HUES48 (cell line): ENCODE data around the gene ELL.

Experiments used
- H3K27ac ChIP-seq: one replicate; pipeline ENCODE4 v1.7.0; 2013; ENCODE audit warnings: low read depth, low read length, inconsistent platforms
- H3K27me3 ChIP-seq: 2 replicates; pipeline ENCODE4 v1.6.1; 2013; ENCODE audit warnings: mild to moderate bottlenecking, low read length; ENCODE audit not compliant: control insufficient read depth, insufficient read depth
- H3K36me3 ChIP-seq: 2 replicates; pipeline ENCODE4 v1.6.1; 2013; ENCODE audit warnings: low read length; ENCODE audit not compliant: control insufficient read depth, insufficient read depth
- H3K4me1 ChIP-seq: 2 replicates; pipeline ENCODE4 v1.6.1; 2013; ENCODE audit warnings: mild to moderate bottlenecking, low read length; ENCODE audit not compliant: control insufficient read depth, insufficient read depth
- H3K4me3 ChIP-seq: 2 replicates; pipeline ENCODE4 v1.5.1; 2013; ENCODE audit warnings: mild to moderate bottlenecking, low read depth, low read length
- H3K9ac ChIP-seq: 2 replicates; pipeline ENCODE4 v1.6.1; 2013; ENCODE audit warnings: mild to moderate bottlenecking, low read depth, low read length, moderate library complexity
- H3K9me3 ChIP-seq: 2 replicates; pipeline ENCODE4 v1.6.1; 2013; ENCODE audit warnings: low read length; ENCODE audit not compliant: control insufficient read depth, insufficient read depth

Gene ELL

GRCh38 chr19:18423258-18424020, 98.4 kb downstream of the ELL start:
- no peak overlapping the region for H3K27ac ChIP-seq
- peaks cover 17% of the 10 kb centered on the region; the same call in 1 of the 2 replicates for H3K4me1 ChIP-seq
- H3K4me3 ChIP-seq: no peak overlapping the region
- H3K9ac ChIP-seq: no peak overlapping the region
- peaks cover 19% of the 10 kb centered on the region for H3K27me3 ChIP-seq
- H3K9me3 ChIP-seq: no peaks in the 10 kb centered on the region
- no peaks in the 10 kb centered on the region for H3K36me3 ChIP-seq

- H3K4me3 ChIP-seq: no peak overlapping the region
- H3K9me3 ChIP-seq: no peaks in the 10 kb centered on the region
- H3K36me3 ChIP-seq: no peaks in the 10 kb centered on the region
- no peak overlapping the region for H3K27ac ChIP-seq
- peaks cover 27% of the 10 kb centered on the region for H3K27me3 ChIP-seq
- no peak overlapping the region for H3K9ac ChIP-seq
- peaks cover 24% of the 10 kb centered on the region for H3K4me1 ChIP-seq
These were observed 99.2 kb downstream of the ELL start for GRCh38 chr19:18422530-18423191.

GRCh38 chr19:18421371-18421959, 100.4 kb downstream of the ELL start:
- Histone ChIP-seq H3K4me1 (peaks cover 24% of the 10 kb centered on the region), H3K4me3 (no peak overlapping the region), H3K36me3 (no peaks in the 10 kb centered on the region), H3K27ac (no peak overlapping the region), H3K9ac (no peak overlapping the region), H3K27me3 (peaks cover 27% of the 10 kb centered on the region), H3K9me3 (no peaks in the 10 kb centered on the region)

GRCh38 chr19:18420930-18421329, 100.9 kb downstream of the ELL start:
- Histone ChIP-seq H3K36me3 (no peaks in the 10 kb centered on the region), H3K4me3 (no peak overlapping the region), H3K9me3 (no peaks in the 10 kb centered on the region), H3K4me1 (peaks cover 24% of the 10 kb centered on the region), H3K27ac (no peak overlapping the region), H3K27me3 (peaks cover 27% of the 10 kb centered on the region), H3K9ac (no peak overlapping the region)

GRCh38 chr19:18419699-18420460, 102.0 kb downstream of the ELL start:
- no peak overlapping the region for H3K9ac ChIP-seq
- H3K27me3 ChIP-seq: peaks cover 27% of the 10 kb centered on the region
- no peaks in the 10 kb centered on the region for H3K36me3 ChIP-seq
- H3K9me3 ChIP-seq: no peaks in the 10 kb centered on the region
- peak overlapping the region; percentile 47 for H3K4me3 ChIP-seq
- H3K4me1 ChIP-seq: peaks cover 30% of the 10 kb centered on the region
- no peak overlapping the region for H3K27ac ChIP-seq

- no peak within 1 kb of the TSS for H3K9ac ChIP-seq
- no peaks in the 10 kb centered on the region for H3K36me3 ChIP-seq
- H3K27ac ChIP-seq: no peak within 1 kb of the TSS
- peaks cover 28% of the 10 kb centered on the region for H3K4me1 ChIP-seq
- H3K4me3 ChIP-seq: peak within 1 kb of the TSS; percentile 47
- H3K9me3 ChIP-seq: no peaks in the 10 kb centered on the region
- H3K27me3 ChIP-seq: peaks cover 27% of the 10 kb centered on the region
These were observed 102.6 kb downstream of the ELL start, which contains the start of gene SSBP4 for GRCh38 chr19:18419195-18419698. SSBP4 (plus strand) TSS chr19:18419398; CDS start chr19:18419649, 251 bp downstream.

- peaks cover 27% of the 10 kb centered on the region for H3K27me3 ChIP-seq
- H3K4me1 ChIP-seq: peaks cover 22% of the 10 kb centered on the region
- H3K9ac ChIP-seq: no peak overlapping the region
- no peak overlapping the region for H3K27ac ChIP-seq
- no peaks in the 10 kb centered on the region for H3K9me3 ChIP-seq
- H3K36me3 ChIP-seq: no peaks in the 10 kb centered on the region
- H3K4me3 ChIP-seq: peak overlapping the region; percentile 47
These were observed 103.2 kb downstream of the ELL start for GRCh38 chr19:18418483-18419194.

GRCh38 chr19:18418029-18418482, 103.8 kb downstream of the ELL start:
- Histone ChIP-seq H3K4me1 (peaks cover 19% of the 10 kb centered on the region), H3K27me3 (peaks cover 27% of the 10 kb centered on the region), H3K4me3 (peak overlapping the region; percentile 43; the same call in 1 of the 2 replicates), H3K36me3 (no peaks in the 10 kb centered on the region), H3K9ac (no peak overlapping the region), H3K9me3 (no peaks in the 10 kb centered on the region), H3K27ac (no peak overlapping the region)

- H3K4me1 ChIP-seq: peaks cover 19% of the 10 kb centered on the region
These were observed 104.4 kb downstream of the ELL start for GRCh38 chr19:18417250-18418028.

More at GRCh38 chr19:18417250-18418028, 104.4 kb downstream of the ELL start:
- Histone ChIP-seq H3K4me3 (peak overlapping the region; percentile 61), H3K9ac (peak overlapping the region; percentile 48), H3K36me3 (no peaks in the 10 kb centered on the region), H3K27me3 (peaks cover 27% of the 10 kb centered on the region), H3K27ac (peak overlapping the region; percentile 91), H3K9me3 (no peaks in the 10 kb centered on the region)
